Lung (tissue), 12 donors: ENCODE data around the gene ARHGAP45. TPM values are rescaled to one million over a fixed set of nuclear protein-coding genes. Genes with fewer than 3 reads are reported as not detected.

Source experiments
- ATAC-seq: fragments of 200-7000 bp; cut with Tn5 transposase; one replicate; pipeline ENCODE4 v1.9.1; 2020; ENCODE audit warnings: moderate number of reproducible peaks; ENCODE audit not compliant: insufficient read depth, low FRiP score
- DNase-seq, 3 donors: peaks; one replicate each; pipeline ENCODE4 v3.0.0-alpha.2; 2013 to 2017
- H3K27ac ChIP-seq, 2 donors: one replicate each; pipeline ENCODE4 v1.5.1; 2013; ENCODE audit warnings: mild to moderate bottlenecking in 2 of 2, moderate library complexity in 2 of 2, control low read depth in 1 of 2, inconsistent platforms in 1 of 2, low read depth in 1 of 2, low read length in 1 of 2
- H3K27me3 ChIP-seq, 3 donors: one replicate each; pipeline ENCODE4 v1.5.1; 2013; ENCODE audit warnings: low read length in 2 of 3; ENCODE audit not compliant: control insufficient read depth in 3 of 3, insufficient read depth in 3 of 3
- H3K36me3 ChIP-seq, 4 donors: one replicate each; pipeline ENCODE4 v1.5.1; 2013; ENCODE audit warnings: low read length in 4 of 4, mild to moderate bottlenecking in 1 of 4, moderate library complexity in 1 of 4; ENCODE audit not compliant: control insufficient read depth in 4 of 4, insufficient read depth in 4 of 4
- H3K4me1 ChIP-seq, 5 donors: one replicate each; pipeline ENCODE4 v1.5.1; 2013; ENCODE audit warnings: low read length in 5 of 5, mild to moderate bottlenecking in 2 of 5, moderate library complexity in 1 of 5; ENCODE audit not compliant: control insufficient read depth in 5 of 5, insufficient read depth in 5 of 5
- H3K4me3 ChIP-seq: one replicate; pipeline ENCODE4 v1.5.1; 2013; ENCODE audit warnings: mild to moderate bottlenecking, control low read depth, moderate library complexity
- H3K9ac ChIP-seq, 2 donors: one replicate each; pipeline ENCODE4 v1.5.1; 2013; ENCODE audit warnings: low read length in 2 of 2, control low read depth in 1 of 2; ENCODE audit not compliant: insufficient read depth in 1 of 2
- H3K9me3 ChIP-seq, 4 donors: one replicate each; pipeline ENCODE4 v1.5.1; 2013; ENCODE audit warnings: low read length in 3 of 4, mild to moderate bottlenecking in 1 of 4, moderate library complexity in 1 of 4; ENCODE audit not compliant: control insufficient read depth in 4 of 4, insufficient read depth in 3 of 4
- CTCF ChIP-seq: IDR thresholded peaks from 2 replicates; pipeline ENCODE4 v1.5.1; 2012; ENCODE audit warnings: mild to moderate bottlenecking; ENCODE audit errors: control extremely low read depth, extremely low read depth
- WGBS, 2 donors: extraction: QIAGEN DNeasy Blood & Tissue Kit; methylation state at CpG; one replicate each; pipeline ENCODE4 v1.1.7; 2013; 5-methylcytosine and 5-hydroxymethylcytosine counted together
- polyA plus RNA-seq, 2 donors: library from polyadenylated mRNA; stranded (reverse); fragments of 200-250 nt; gene quantifications; one replicate each; pipeline ENCODE4 v1.2.1, GENCODE V29; 2013
- total RNA-seq, 2 donors: library from RNA; depleted of rRNA in 1 of 2; stranded (reverse); fragments of >200 nt in 1 of 2; gene quantifications; one replicate each; pipeline ENCODE4 v1.2.1, GENCODE V29; 2014 to 2021
- donor health status: control.
- donor health status: control.
- donor health status: Bipolar disorder and iron deficiency.
- donor health status: healthy.
- donor health status: DM: yes; HTN: yes; CAD: no.

Gene ARHGAP45
- total and polyA plus RNA-seq, 4 donors, result 23.8 to 117 (median 80.9) TPM

- Histone ChIP-seq H3K9ac (no peak overlapping the region), H3K36me3 (peaks cover 7 to 91% (median 26%) of the 10 kb centered on the region in 4 donors), H3K9me3 (no peaks in the 10 kb centered on the region), H3K27me3 (no peaks in the 10 kb centered on the region), H3K27ac (no peak overlapping the region), H3K4me1 (no peaks in the 10 kb centered on the region), H3K4me3 (no peak overlapping the region)
- 97% methylated on average over 63 of the region's 63 CpGs for WGBS, 2 donors
- no peak for ATAC-seq
- no peak for TF ChIP-seq CTCF
- DNase-seq, result no peak
Observed at GRCh38 chr19:1122021-1122971, 55.3 kb downstream of the ARHGAP45 start.

- DNase-seq (peak in 2 of 3 donors; percentile 13 to 47), ATAC-seq (peak; percentile 74)
- Histone ChIP-seq H3K4me1 (peaks cover 0 to under 1% (median 0%) of the 10 kb centered on the region in 5 donors), H3K4me3 (no peak overlapping the region), H3K27me3 (no peaks in the 10 kb centered on the region), H3K36me3 (peaks cover 4 to 90% (median 27%) of the 10 kb centered on the region in 4 donors), H3K9me3 (no peaks in the 10 kb centered on the region), H3K27ac (no peak overlapping the region), H3K9ac (no peak overlapping the region)
- WGBS, 2 donors, result 73 to 75% methylated on average over 21 of the region's 21 CpGs
- no peak for TF ChIP-seq CTCF
Observed at GRCh38 chr19:1122972-1123363, 56.0 kb downstream of the ARHGAP45 start.

- Histone ChIP-seq H3K9ac (no peak overlapping the region), H3K4me3 (no peak overlapping the region), H3K27me3 (no peaks in the 10 kb centered on the region), H3K9me3 (no peaks in the 10 kb centered on the region), H3K36me3 (peaks cover 4 to 90% (median 27%) of the 10 kb centered on the region in 4 donors), H3K4me1 (peaks cover 0 to 3% (median 0%) of the 10 kb centered on the region in 5 donors), H3K27ac (no peak overlapping the region)
- ATAC-seq, result no peak
- WGBS, 2 donors, result 98 to 100% methylated on average over 20 of the region's 20 CpGs
- no peak for DNase-seq
- no peak for TF ChIP-seq CTCF
Observed at GRCh38 chr19:1123381-1123780, 56.4 kb downstream of the ARHGAP45 start.
